Upper lobe of left lung (tissue), 6 donors: ENCODE measurements around the gene SNCB. TPM values are rescaled to one million over a fixed set of nuclear protein-coding genes. Genes with fewer than 3 reads are reported as not detected.

Source experiments
- ATAC-seq, 2 donors: fragments of 200-7000 bp; cut with Tn5 transposase; one replicate each; pipeline ENCODE4 v1.9.1; 2022; ENCODE audit warnings: mild to moderate bottlenecking in 2 of 2, moderate library complexity in 2 of 2; ENCODE audit not compliant: low FRiP score in 2 of 2
- DNase-seq, 2 donors: peaks; one replicate each; pipeline ENCODE4 v3.0.0-alpha.2; 2019 to 2020
- H3K27ac ChIP-seq, 4 donors: fragments of 200-600 bp; sonication (generic); one replicate each; pipeline ENCODE4 v1.5.1; 2016 to 2019
- H3K27me3 ChIP-seq, 4 donors: fragments of 200-600 bp; sonication (generic); one replicate each; pipeline ENCODE4 v1.5.1; 2017 to 2019
- H3K36me3 ChIP-seq, 4 donors: fragments of 200-600 bp; sonication (generic); one replicate each; pipeline ENCODE4 v1.5.1; 2016 to 2019
- H3K4me1 ChIP-seq, 4 donors: fragments of 200-600 bp; sonication (generic); one replicate each; pipeline ENCODE4 v1.5.1; 2018 to 2019
- H3K4me3 ChIP-seq, 4 donors: fragments of 200-600 bp; sonication (generic); one replicate each; pipeline ENCODE4 v1.5.1; 2017 to 2019; ENCODE audit warnings: mild to moderate bottlenecking in 2 of 4, moderate library complexity in 1 of 4
- H3K9me3 ChIP-seq, 4 donors: fragments of 200-600 bp; sonication (generic); one replicate each; pipeline ENCODE4 v1.5.1; 2018 to 2019
- CTCF ChIP-seq, 6 experiments: fragments of 450-650 bp in 4 of 6; fragments of 200-600 bp in 2 of 6; sonication (generic) in 2 of 6; IDR thresholded peaks; one replicate each; pipeline ENCODE4 v1.5.1; 2016 to 2019; ENCODE audit warnings: antibody characterized with exemption in 6 of 6
- EP300 ChIP-seq, 4 donors: sonication (generic); formaldehyde crosslinking; IDR thresholded peaks; one replicate each; pipeline ENCODE4 v1.5.1; 2017; ENCODE audit warnings: antibody characterized with exemption in 4 of 4, control low read depth in 2 of 4
- POLR2A ChIP-seq, 4 donors: fragments of 450-650 bp; IDR thresholded peaks; one replicate each; pipeline ENCODE4 v1.5.1; 2016 to 2017; ENCODE audit warnings: antibody characterized with exemption in 4 of 4, mild to moderate bottlenecking in 2 of 4
- POLR2AphosphoS5 ChIP-seq, 2 donors: sonication (generic); formaldehyde crosslinking; IDR thresholded peaks; one replicate each; pipeline ENCODE4 v1.5.1; 2017; ENCODE audit warnings: antibody characterized with exemption in 2 of 2
- WGBS, 2 donors: methylation state at CpG; one replicate each; pipeline ENCODE4 v1.1.5; 2017 to 2018; 5-methylcytosine and 5-hydroxymethylcytosine counted together
- total RNA-seq, 6 donors: library from RNA; depleted of rRNA in 4 of 6; stranded (reverse); fragments of >200 nt in 4 of 6; gene quantifications; one replicate each; pipeline versions ENCODE4 v1.1.0 to v1.2.1, GENCODE V29; 2016 to 2021
- donor health status: DM: no; HTN: no; CAD: no; lungs with moderate emphysema.
- donor health status: DM: no; HTN: yes; CAD: no; lungs with severe emphysema.

Gene SNCB
- total RNA-seq, 6 donors from 2014 or later = not detected

DNA sequence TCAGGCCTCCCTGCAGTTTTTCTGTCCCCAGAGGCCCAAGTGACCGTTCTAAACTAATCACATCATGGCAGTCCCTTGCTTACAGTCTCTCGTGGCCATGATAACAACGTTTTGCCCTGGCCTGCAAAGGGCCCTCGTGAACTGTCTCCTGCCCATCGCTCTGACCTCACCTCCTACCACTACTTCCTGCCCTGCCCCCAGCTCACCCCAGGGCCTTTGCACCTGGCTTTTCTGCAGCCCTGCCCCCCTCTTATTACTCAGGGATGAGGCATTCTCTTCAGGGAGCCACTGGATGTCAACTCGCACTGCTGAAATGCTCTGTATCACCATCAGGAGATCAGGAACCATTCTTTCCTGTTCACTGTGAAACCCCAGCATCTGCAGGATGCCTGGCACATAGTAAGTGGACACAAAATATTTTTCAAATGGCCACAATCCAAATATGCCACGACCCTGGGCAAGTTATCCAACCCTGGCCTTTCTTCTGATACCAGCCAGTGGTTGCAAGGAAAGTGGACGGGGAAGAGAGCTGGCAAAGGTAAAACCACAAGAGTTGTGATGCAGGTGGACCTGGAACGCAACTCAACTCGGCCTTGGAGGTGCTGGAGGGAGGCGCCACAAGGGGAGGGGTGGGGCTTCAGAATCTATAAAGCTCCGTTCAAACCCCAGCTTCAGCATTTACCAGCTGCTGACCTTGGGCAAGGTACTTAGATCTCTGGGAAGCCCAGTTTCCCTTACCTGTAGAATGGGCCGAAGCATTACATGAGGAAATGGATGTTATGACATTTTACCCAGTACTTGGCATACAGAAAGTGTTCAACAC is 1.7 kb downstream of the SNCB start:
- peaks cover 12 to 18% (median 13%) of the 10 kb centered on the region in 4 donors for H3K4me1 ChIP-seq
- H3K36me3 ChIP-seq = no peaks in the 10 kb centered on the region
- TF ChIP-seq EP300 (IDR thresholded peaks at IDR 0.05) = no peak
- TF ChIP-seq POLR2A (IDR thresholded peaks at IDR 0.05) = no peak
- no peak for TF ChIP-seq CTCF (IDR thresholded peaks at IDR 0.05)
- no peak for TF ChIP-seq POLR2AphosphoS5 (IDR thresholded peaks at IDR 0.05)
- ATAC-seq (no peak), DNase-seq (no peak)
- no peak overlapping the region for H3K4me3 ChIP-seq
- WGBS, 2 donors = 49 to 51% methylated on average over 13 of the region's 13 CpGs
- peaks cover 0 to 43% (median 23%) of the 10 kb centered on the region in 4 donors for H3K27me3 ChIP-seq
- no peak overlapping the region for H3K27ac ChIP-seq
- no peaks in the 10 kb centered on the region for H3K9me3 ChIP-seq

- peaks cover 12 to 18% (median 13%) of the 10 kb centered on the region in 4 donors for H3K4me1 ChIP-seq
- 64 to 77% methylated on average over 5 of the region's 5 CpGs for WGBS, 2 donors
- no peak overlapping the region for H3K27ac ChIP-seq
- DNase-seq (no peak), ATAC-seq (no peak)
- H3K36me3 ChIP-seq = no peaks in the 10 kb centered on the region
- H3K4me3 ChIP-seq = no peak overlapping the region
- H3K27me3 ChIP-seq = peaks cover 0 to 40% (median 23%) of the 10 kb centered on the region in 4 donors
- no peaks in the 10 kb centered on the region for H3K9me3 ChIP-seq
- TF ChIP-seq EP300 (IDR thresholded peaks at IDR 0.05) = no peak
- TF ChIP-seq CTCF (IDR thresholded peaks at IDR 0.05) = no peak
- TF ChIP-seq POLR2A (IDR thresholded peaks at IDR 0.05) = no peak
- TF ChIP-seq POLR2AphosphoS5 (IDR thresholded peaks at IDR 0.05) = no peak
Observed at GRCh38 chr5:176627582-176627981, 2.8 kb downstream of the SNCB start.

DNA sequence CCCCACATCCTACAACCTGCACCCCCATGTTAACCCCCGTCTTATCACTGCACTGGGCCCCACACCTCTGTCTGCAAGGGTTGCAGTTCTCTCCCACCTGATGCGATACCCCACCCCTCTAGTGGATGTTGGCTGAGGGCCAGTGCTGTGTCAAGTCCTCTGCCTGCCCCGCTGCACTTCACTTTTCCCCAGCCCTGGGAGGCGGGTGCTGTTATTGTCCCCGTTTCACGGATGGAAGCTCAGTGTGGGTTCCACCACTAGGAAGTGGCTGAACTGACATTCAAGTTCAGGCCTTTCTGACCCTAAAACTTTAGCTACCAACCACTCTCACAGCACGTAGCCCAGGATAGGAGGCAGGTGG is 3.5 kb downstream of the SNCB start:
- no peak for TF ChIP-seq POLR2A (IDR thresholded peaks at IDR 0.05)
- no peak for TF ChIP-seq EP300 (IDR thresholded peaks at IDR 0.05)
- no peak for TF ChIP-seq POLR2AphosphoS5 (IDR thresholded peaks at IDR 0.05)
- TF ChIP-seq CTCF (IDR thresholded peaks at IDR 0.05) = no peak
- Histone ChIP-seq H3K27ac (no peak overlapping the region), H3K4me3 (no peak overlapping the region), H3K4me1 (peaks cover 12 to 18% (median 13%) of the 10 kb centered on the region in 4 donors), H3K27me3 (peaks cover 0 to 41% (median 24%) of the 10 kb centered on the region in 4 donors), H3K9me3 (no peaks in the 10 kb centered on the region), H3K36me3 (no peaks in the 10 kb centered on the region)
- DNase-seq = no peak
- no peak for ATAC-seq
- 37 to 52% methylated on average over 7 of the region's 7 CpGs for WGBS, 2 donors

DNA sequence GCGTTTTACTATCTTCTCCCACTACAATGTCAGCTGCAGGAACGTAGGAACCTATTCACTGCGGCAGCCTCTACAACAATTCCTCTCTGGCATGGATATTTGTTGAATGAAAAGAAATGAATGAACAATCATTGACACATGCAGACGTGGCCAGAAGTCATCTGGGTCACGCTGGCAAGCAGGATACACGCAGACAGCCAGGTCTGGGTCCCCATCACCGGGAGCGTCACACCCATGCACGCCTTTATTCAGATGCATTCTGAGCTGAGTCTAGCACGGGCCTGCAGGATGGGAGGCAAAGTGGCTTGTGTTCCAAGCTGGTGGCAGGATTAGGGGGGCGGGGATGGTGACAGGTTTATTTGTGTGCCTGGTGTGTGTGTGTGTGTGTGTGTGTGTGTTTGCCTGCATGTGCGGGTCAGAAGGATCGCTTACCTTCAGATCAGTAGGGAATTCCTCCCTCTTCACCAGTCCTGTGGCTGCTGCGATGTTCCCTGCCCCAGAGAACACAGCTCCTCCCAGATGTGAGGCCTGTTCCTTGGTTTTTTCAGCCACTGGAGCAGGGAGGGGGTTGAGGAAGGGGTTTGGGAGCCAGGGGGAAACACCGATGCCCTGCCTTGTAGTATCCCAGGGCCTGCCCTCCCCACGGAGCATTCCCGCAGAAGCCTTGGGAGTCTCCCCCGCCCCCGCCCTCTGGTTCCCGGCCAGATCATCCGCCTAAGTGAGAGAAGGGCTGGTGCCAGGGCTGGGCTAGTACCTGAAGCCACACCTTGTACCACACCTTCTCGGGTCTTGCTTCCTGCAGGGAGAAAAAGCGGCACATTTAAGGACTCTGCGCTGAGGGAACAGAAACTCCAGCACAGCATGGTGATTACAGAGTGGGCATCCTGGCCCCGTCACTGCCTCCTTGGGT is 4.1 kb downstream of the SNCB start:
- no peak for ATAC-seq
- H3K4me3 ChIP-seq = no peak overlapping the region

More for the DNA sequence above, 4.1 kb downstream of the SNCB start:
- Histone ChIP-seq H3K27me3 (peaks cover 0 to 47% (median 25%) of the 10 kb centered on the region in 4 donors), H3K4me1 (peaks cover 12 to 18% (median 13%) of the 10 kb centered on the region in 4 donors), H3K36me3 (no peaks in the 10 kb centered on the region), H3K9me3 (no peaks in the 10 kb centered on the region), H3K27ac (no peak overlapping the region)
- no peak for DNase-seq
- WGBS, 2 donors = 50 to 52% methylated on average over 20 to 25 of the region's 25 CpGs
- TF ChIP-seq POLR2AphosphoS5 (IDR thresholded peaks at IDR 0.05) (no peak), POLR2A (IDR thresholded peaks at IDR 0.05) (no peak), CTCF (IDR thresholded peaks at IDR 0.05) (no peak), EP300 (IDR thresholded peaks at IDR 0.05) (no peak)
